ENCODE measurements around the gene CSDE1. TPM values are rescaled to one million over a fixed set of nuclear protein-coding genes. Genes with fewer than 3 reads are reported as not detected.
"Not testable (repeated sequence)": the region's sequence is repeated elsewhere in the genome, so short reads cannot be mapped to it uniquely, and the experiment has no call there.

Gene CSDE1
- total RNA-seq, 1 experiment from 2014 or later, result 536 TPM

DNA sequence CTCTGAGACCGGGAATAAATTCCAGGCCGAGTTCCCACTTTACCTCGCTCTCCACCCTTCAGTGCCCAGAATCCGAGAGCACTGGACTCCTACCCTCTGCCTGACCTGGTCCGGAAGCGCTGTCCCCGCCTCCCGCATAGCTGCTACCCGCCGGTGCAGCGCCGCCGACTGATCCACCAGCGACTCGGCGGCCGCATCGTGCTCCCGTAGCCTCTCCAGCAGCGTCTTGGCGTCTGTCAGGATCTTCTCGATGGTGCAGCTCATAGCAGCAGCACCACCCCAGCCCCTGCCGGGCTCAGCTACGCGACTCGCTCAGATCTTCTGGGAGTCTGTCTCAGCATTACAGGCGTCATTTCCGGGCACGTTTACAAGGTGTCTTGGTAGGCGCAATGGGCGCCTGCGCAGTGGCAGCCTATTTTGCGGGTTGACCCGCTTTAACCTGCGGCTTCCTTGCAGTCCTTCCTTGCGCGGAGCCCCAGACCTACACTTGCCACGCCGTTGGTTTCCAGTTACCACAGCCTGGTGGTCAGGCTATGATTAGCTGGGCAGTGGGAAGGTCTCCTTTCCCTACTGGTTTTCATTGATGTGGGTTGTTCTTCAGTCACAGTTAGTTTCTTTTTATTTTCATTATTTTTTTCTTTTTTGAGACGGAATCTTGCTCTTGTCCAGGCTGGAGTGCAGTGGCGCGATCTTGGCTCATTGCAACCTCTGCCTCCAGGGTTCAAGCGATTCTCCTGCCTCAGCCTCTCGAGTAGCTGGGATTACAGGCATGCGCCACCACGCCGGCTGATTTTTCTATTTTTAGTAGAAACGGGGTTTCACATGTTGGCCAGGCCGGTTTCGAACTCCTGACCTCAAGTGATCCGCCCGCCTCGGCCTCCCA is 22.8 kb upstream of the CSDE1 start, which contains the start of gene SIKE1:
Gene SIKE1, minus strand, starts transcription at position 342 of the 883 bp plus-strand sequence. Its CDS starts 78 bp downstream, at position 264.
- Histone ChIP-seq H3K27me3 (ENCODE audit: insufficient read depth, low read depth) (peaks cover 1% of the 10 kb centered on the region; the same call in 1 of the 2 replicates), H3K4me3 (peak within 1 kb of the TSS; percentile 83), H3K79me2 (ENCODE audit: low read depth) (peaks cover 29% of the 10 kb centered on the region), H4K20me1 (ENCODE audit: insufficient read depth) (peaks cover 3% of the 10 kb centered on the region; the same call in 1 of the 2 replicates), H3F3A (ENCODE audit: insufficient read depth, low read depth) (peaks cover 11% of the 10 kb centered on the region; the same call in 1 of the 2 replicates), H3K36me3 (ENCODE audit: low read depth) (peaks cover 27% of the 10 kb centered on the region), H3K4me2 (peak within 1 kb of the TSS; percentile 85), H2AFZ (peak within 1 kb of the TSS; percentile 93), H3K9me2 (ENCODE audit: insufficient read depth) (no peaks in the 10 kb centered on the region), H3K27ac (peak within 1 kb of the TSS; percentile 60), H3K4me1 (replicated peaks; ENCODE audit: insufficient read depth) (peaks cover 15% of the 10 kb centered on the region), H3K9me3 (ENCODE audit: insufficient read depth, low read depth) (0 out of 2 replicates have a peak, but pooled peaks cover 3% of the 10 kb centered on the region)
- peak; percentile 91 to 97 for DNase-seq
- intact Hi-C loops (cut with micrococcal nuclease; ENCODE audit: unreplicated experiment), result loop anchor here (1.0 kb wide), 1 partner anchor 22 kb away; no protein-coding TSS in a partner anchor
- TF ChIP-seq EZH2 (IDR thresholded peaks at IDR 0.05; ENCODE audit: low read depth), result no peak
- TF ChIP-seq, protein P1, sequence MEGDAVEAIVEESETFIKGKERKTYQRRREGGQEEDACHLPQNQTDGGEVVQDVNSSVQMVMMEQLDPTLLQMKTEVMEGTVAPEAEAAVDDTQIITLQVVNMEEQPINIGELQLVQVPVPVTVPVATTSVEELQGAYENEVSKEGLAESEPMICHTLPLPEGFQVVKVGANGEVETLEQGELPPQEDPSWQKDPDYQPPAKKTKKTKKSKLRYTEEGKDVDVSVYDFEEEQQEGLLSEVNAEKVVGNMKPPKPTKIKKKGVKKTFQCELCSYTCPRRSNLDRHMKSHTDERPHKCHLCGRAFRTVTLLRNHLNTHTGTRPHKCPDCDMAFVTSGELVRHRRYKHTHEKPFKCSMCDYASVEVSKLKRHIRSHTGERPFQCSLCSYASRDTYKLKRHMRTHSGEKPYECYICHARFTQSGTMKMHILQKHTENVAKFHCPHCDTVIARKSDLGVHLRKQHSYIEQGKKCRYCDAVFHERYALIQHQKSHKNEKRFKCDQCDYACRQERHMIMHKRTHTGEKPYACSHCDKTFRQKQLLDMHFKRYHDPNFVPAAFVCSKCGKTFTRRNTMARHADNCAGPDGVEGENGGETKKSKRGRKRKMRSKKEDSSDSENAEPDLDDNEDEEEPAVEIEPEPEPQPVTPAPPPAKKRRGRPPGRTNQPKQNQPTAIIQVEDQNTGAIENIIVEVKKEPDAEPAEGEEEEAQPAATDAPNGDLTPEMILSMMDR (conservative IDR thresholded peaks at IDR 0.05), result no peak
- ChIA-PET POLR2A (ENCODE audit: unreplicated experiment) (interaction anchor here (0.5 to 0.6 kb wide), 3 partner anchors 304 to 784 kb away, joined by 4 read pairs; no protein-coding TSS in a partner anchor), CTCF (interaction anchor here (0.5 kb wide), 1 partner anchor 269 kb away, joined by 5 read pairs; no protein-coding TSS in a partner anchor)
- BruUV-seq (replicated peaks), result TSS peak; percentile 99

DNA sequence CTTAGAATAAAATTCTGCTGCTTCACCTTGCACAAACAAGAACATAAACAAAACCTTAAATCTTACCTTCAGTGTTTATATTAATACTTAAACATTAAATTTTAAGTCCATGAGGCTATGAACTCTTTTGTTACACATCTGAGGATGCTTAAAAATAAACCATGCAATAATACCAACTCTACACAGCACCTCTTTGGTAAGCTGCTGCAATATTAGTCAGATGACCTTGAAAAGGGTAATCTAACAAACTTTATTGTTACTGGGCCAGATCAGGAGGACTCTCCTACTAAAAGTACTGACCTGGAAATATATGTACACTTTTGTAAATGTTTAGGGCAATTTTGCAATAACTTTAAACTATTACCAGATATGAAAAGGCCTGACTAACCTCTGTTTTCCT is 21.9 kb upstream of the CSDE1 start:
- POLR2A ChIA-PET (ENCODE audit: unreplicated experiment), result interaction anchor here (0.5 kb wide), 1 partner anchor 400 kb away, joined by 4 read pairs; no protein-coding TSS in a partner anchor
- Histone ChIP-seq H2AFZ (peak overlapping the region; percentile 93), H3K27me3 (ENCODE audit: insufficient read depth, low read depth) (no peaks in the 10 kb centered on the region), H3K9me2 (ENCODE audit: insufficient read depth) (no peaks in the 10 kb centered on the region), H3K36me3 (ENCODE audit: low read depth) (peaks cover 29% of the 10 kb centered on the region), H3K27ac (peak overlapping the region; percentile 60), H3K4me2 (peak overlapping the region; percentile 85), H3K4me1 (replicated peaks; ENCODE audit: insufficient read depth) (peaks cover 15% of the 10 kb centered on the region), H3K4me3 (peak overlapping the region; percentile 83), H4K20me1 (ENCODE audit: insufficient read depth) (peaks cover 3% of the 10 kb centered on the region; the same call in 1 of the 2 replicates), H3K79me2 (ENCODE audit: low read depth) (peaks cover 29% of the 10 kb centered on the region), H3F3A (ENCODE audit: insufficient read depth, low read depth) (peaks cover 11% of the 10 kb centered on the region; the same call in 1 of the 2 replicates), H3K9me3 (ENCODE audit: insufficient read depth, low read depth) (no peaks in the 10 kb centered on the region)
- no peak for TF ChIP-seq EZH2 (IDR thresholded peaks at IDR 0.05; ENCODE audit: low read depth)
- TF ChIP-seq, protein P1 (conservative IDR thresholded peaks at IDR 0.05), result no peak
- no TSS peak for BruUV-seq (replicated peaks)
- no peak for DNase-seq
- CTCF ChIA-PET, result no interaction called here
- intact Hi-C loops (cut with micrococcal nuclease; ENCODE audit: unreplicated experiment), result loop anchor here (1.0 kb wide), 1 partner anchor 21 kb away; no protein-coding TSS in a partner anchor

DNA sequence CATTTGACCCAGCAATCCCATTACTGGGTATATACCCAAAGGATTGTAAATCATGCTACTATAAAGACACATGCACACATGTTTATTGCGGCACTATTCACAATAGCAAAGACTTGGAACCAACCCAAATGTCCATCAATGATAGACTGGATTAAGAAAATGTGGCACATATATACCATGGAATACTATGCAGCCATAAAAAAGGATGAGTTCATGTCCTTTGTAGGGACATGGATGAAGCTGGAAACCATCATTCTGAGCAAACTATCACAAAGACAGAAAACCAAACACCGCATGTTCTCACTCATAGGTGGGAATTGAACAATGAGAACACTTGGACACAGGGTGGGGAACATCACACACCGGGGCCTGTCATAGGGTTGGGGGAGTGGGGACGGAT is 18.9 kb upstream of the CSDE1 start:
- H3K27ac ChIP-seq; CTCF ChIA-PET; H3K27me3 ChIP-seq (ENCODE audit: insufficient read depth, low read depth); H3K4me2 ChIP-seq; H3K9me2 ChIP-seq (ENCODE audit: insufficient read depth); H3K4me3 ChIP-seq; H4K20me1 ChIP-seq (ENCODE audit: insufficient read depth); DNase-seq; BruUV-seq (replicated peaks); H3K9me3 ChIP-seq (ENCODE audit: insufficient read depth, low read depth); intact Hi-C loops (cut with micrococcal nuclease; ENCODE audit: unreplicated experiment); H2AFZ ChIP-seq: not testable (repeated sequence)
- POLR2A ChIA-PET (ENCODE audit: unreplicated experiment), result interaction anchor here (0.7 kb wide), 1 partner anchor 19 kb away, joined by 3 read pairs; the partner anchor contains the start of gene CSDE1
- H3K36me3 ChIP-seq (ENCODE audit: low read depth), result peaks cover 46% of the 10 kb centered on the region
- H3F3A ChIP-seq (ENCODE audit: insufficient read depth, low read depth), result peaks cover 11% of the 10 kb centered on the region; the same call in 1 of the 2 replicates
- H3K79me2 ChIP-seq (ENCODE audit: low read depth), result peaks cover 29% of the 10 kb centered on the region
- peaks cover 15% of the 10 kb centered on the region for H3K4me1 ChIP-seq (replicated peaks; ENCODE audit: insufficient read depth)

Measured in PC-9 (cell line).